B cell (primary cell): ENCODE results near the gene RCAN1. TPM values are rescaled to one million over a fixed set of nuclear protein-coding genes. Genes with fewer than 3 reads are reported as not detected.
"Not testable (repeated sequence)": the region's sequence is repeated elsewhere in the genome, so short reads cannot be mapped to it uniquely, and the experiment has no call there.

Source experiments
- ATAC-seq: fragments of 200-7000 bp; cut with Tn5 transposase; one replicate; pipeline ENCODE4 v1.10.0; 2021; ENCODE audit warnings: low read depth, mild to moderate bottlenecking, moderate number of reproducible peaks, moderate library complexity
- CTCF ChIA-PET: fragments of 350-600 bp; sonication (Branson Sonifier 250); formaldehyde crosslinking; loops from one replicate; lab custom pipeline; 2021; ENCODE audit warnings: antibody characterized with exemption, inconsistent platforms; lab: Charles Lee
- POLR2A ChIA-PET: fragments of 350-600 bp; sonication (Branson Sonifier 250); formaldehyde crosslinking; loops from one replicate; lab custom pipeline; 2021; ENCODE audit warnings: antibody characterized with exemption; lab: Charles Lee
- DNase-seq: peaks from one replicate; pipeline ENCODE4 v3.0.0; 2013
- H2AFZ ChIP-seq: 2 replicates; pipeline ENCODE4 v1.6.1; 2012; ENCODE audit warnings: mild to moderate bottlenecking, low read depth, low read length; ENCODE audit not compliant: insufficient read depth, poor library complexity, severe bottlenecking
- H3K27ac ChIP-seq, 2 donors: 1 replicate in 1 of 2; 2 replicates in 1 of 2; pipeline ENCODE4 v1.5.1; 2012 to 2013; ENCODE audit warnings: low read length in 2 of 2, mild to moderate bottlenecking in 2 of 2, moderate library complexity in 1 of 2
- H3K27me3 ChIP-seq, 4 experiments: fragments of 200-600 bp in 1 of 4; sonication (generic) in 1 of 4; replicated peaks in 1 of 4; 1 replicate in 2 of 4; 2 replicates in 2 of 4; pipeline versions ENCODE4 v1.6.1 to v1.7.0; 2013 to 2016; ENCODE audit warnings: low read length in 3 of 4, mild to moderate bottlenecking in 2 of 4, mixed read lengths in 1 of 4, moderate library complexity in 1 of 4; ENCODE audit not compliant: insufficient read depth in 4 of 4, control insufficient read depth in 3 of 4; ENCODE audit errors: control extremely low read depth in 1 of 4
- H3K36me3 ChIP-seq, 2 experiments: replicated peaks in 1 of 2; 1 replicate in 1 of 2; 2 replicates in 1 of 2; pipeline versions ENCODE4 v1.6.1 to v1.7.1; 2013; ENCODE audit warnings: low read length in 1 of 2; ENCODE audit not compliant: insufficient read depth in 2 of 2, control insufficient read depth in 1 of 2; ENCODE audit errors: control extremely low read depth in 1 of 2, extremely low read depth in 1 of 2
- H3K4me1 ChIP-seq, 2 donors: fragments of 200-600 bp in 1 of 2; sonication (generic) in 1 of 2; 1 replicate in 1 of 2; 2 replicates in 1 of 2; pipeline versions ENCODE4 v1.5.1 to v1.6.1; 2013 to 2017; ENCODE audit warnings: low read length in 2 of 2; ENCODE audit not compliant: control insufficient read depth in 2 of 2, insufficient read depth in 2 of 2
- H3K4me2 ChIP-seq: replicated peaks from 2 replicates; pipeline ENCODE3; 2012; ENCODE audit warnings: mild to moderate bottlenecking, low read depth, low read length; ENCODE audit not compliant: poor library complexity, severe bottlenecking
- H3K4me3 ChIP-seq, 5 experiments: fragments of 200-600 bp in 1 of 5; sonication (generic) in 1 of 5; 1 replicate in 3 of 5; 2 replicates in 2 of 5; pipeline versions ENCODE4 v1.5.1 to v1.7.0; 2011 to 2016; ENCODE audit warnings: low read length in 4 of 5, mild to moderate bottlenecking in 4 of 5, low read depth in 2 of 5, control low read depth in 1 of 5, moderate library complexity in 1 of 5; ENCODE audit not compliant: insufficient read depth in 1 of 5; ENCODE audit errors: control extremely low read depth in 1 of 5, extremely low read depth in 1 of 5
- H3K79me2 ChIP-seq: fragments of 200-600 bp; sonication (generic); one replicate; pipeline ENCODE4 v1.6.0; 2016; ENCODE audit warnings: low read length; ENCODE audit not compliant: control insufficient read depth, insufficient read depth
- H3K9ac ChIP-seq: fragments of 200-600 bp; sonication (generic); 2 replicates; pipeline ENCODE4 v1.6.1; 2017; ENCODE audit warnings: mild to moderate bottlenecking, low read length, moderate library complexity
- H3K9me3 ChIP-seq, 3 donors: one replicate each; pipeline versions ENCODE4 v1.6.1 to v1.7.1; 2013; ENCODE audit warnings: low read length in 2 of 3; ENCODE audit not compliant: control insufficient read depth in 2 of 3, insufficient read depth in 1 of 3; ENCODE audit errors: control extremely low read depth in 1 of 3
- H4K20me1 ChIP-seq: 2 replicates; pipeline ENCODE4 v1.6.0; 2012; ENCODE audit warnings: mild to moderate bottlenecking, low read length; ENCODE audit not compliant: insufficient read depth, control insufficient read depth, poor library complexity, severe bottlenecking
- H3K27ac Mint-ChIP-seq: one replicate; pipeline ENCODE4 v1.8.0; 2021; ENCODE audit warnings: mixed read lengths
- H3K27me3 Mint-ChIP-seq: one replicate; pipeline ENCODE4 v1.8.0; 2021; ENCODE audit warnings: mixed read lengths
- H3K4me1 Mint-ChIP-seq: one replicate; pipeline ENCODE4 v1.8.0; 2021; ENCODE audit warnings: mixed read lengths
- H3K4me3 Mint-ChIP-seq: one replicate; pipeline ENCODE4 v1.8.0; 2021; ENCODE audit warnings: mixed read lengths
- H3K9me3 Mint-ChIP-seq: one replicate; pipeline ENCODE4 v1.8.0; 2022; ENCODE audit warnings: mixed read lengths; ENCODE audit not compliant: insufficient read depth
- WGBS: methylation state at CpG from one replicate; pipeline ENCODE4 v1.1.5; 2013; ENCODE audit warnings: missing lambda C conversion rate; ENCODE audit not compliant: insufficient coverage; 5-methylcytosine and 5-hydroxymethylcytosine counted together
- intact Hi-C: fragments of 100-400 bp; cut with micrococcal nuclease; formaldehyde crosslinking; loops from one replicate; pipeline ENCODE4 v1.10.0; 2022
- polyA plus RNA-seq: library from polyadenylated mRNA; depleted of rRNA; stranded (reverse); fragments of >200 nt; gene quantifications from 2 replicates; pipeline ENCODE4 v1.2.3, GENCODE V29; 2012
- total RNA-seq, 2 donors: library from RNA; stranded (reverse); fragments of 120-200 nt in 1 of 2; gene quantifications; 1 replicate in 1 of 2; 2 replicates in 1 of 2; pipeline versions ENCODE4 v1.2.3 to v1.2.4, GENCODE V29; 2013 to 2022

The RCAN1 gene
- total and polyA plus RNA-seq, 2 donors (not counting 1 experiment from before 2014, with no cell fraction given), result 0.97 to 4.4 TPM

DNA sequence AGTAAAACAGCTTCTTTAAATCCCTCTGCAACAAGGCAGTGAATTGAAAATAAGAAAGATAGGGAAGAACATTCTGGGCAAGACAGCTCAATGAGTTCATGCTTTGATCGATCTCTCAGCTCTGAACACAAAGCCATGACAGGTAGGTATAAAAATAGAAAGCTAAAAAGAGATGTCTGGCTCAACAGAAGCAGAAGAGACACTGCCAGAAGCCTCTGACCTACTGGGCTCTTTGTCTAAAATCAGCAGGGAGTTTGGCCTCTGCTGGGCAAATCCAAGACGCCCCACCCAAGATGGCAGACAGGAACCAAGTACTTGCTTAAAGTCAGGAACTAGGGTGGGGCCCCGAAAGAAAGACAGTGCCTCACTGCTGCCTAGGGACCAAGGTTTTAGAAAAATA lies 147.6 kb downstream of the RCAN1 start:
- H3K27ac Mint-ChIP-seq, H3K9me3 Mint-ChIP-seq, H3K79me2 ChIP-seq, intact Hi-C loops, H3K27ac ChIP-seq, H4K20me1 ChIP-seq, H3K4me3 Mint-ChIP-seq, H2AFZ ChIP-seq, H3K27me3 Mint-ChIP-seq, POLR2A ChIA-PET, CTCF ChIA-PET, H3K4me1 Mint-ChIP-seq, H3K36me3 ChIP-seq, H3K4me2 ChIP-seq, H3K27me3 ChIP-seq, DNase-seq, ATAC-seq, H3K9me3 ChIP-seq, H3K4me1 ChIP-seq, H3K9ac ChIP-seq, H3K4me3 ChIP-seq: not testable (repeated sequence)
- WGBS, result no CpG with 5 or more reads among the region's 3 CpGs

Other genes starting within 250 kb of the RCAN1 start
- gene SMIM11, start 239.6 kb downstream of the RCAN1 start, total RNA-seq, result 9.2 and 10.6 TPM in 2 replicates
- 8.7 and 10.3 TPM in 2 replicates for gene SMIM11, start 239.6 kb downstream of the RCAN1 start, polyA plus RNA-seq
- not detected in 2 replicates for gene SMIM34, start 191.2 kb downstream of the RCAN1 start, total RNA-seq
- gene SMIM34, start 191.2 kb downstream of the RCAN1 start, polyA plus RNA-seq, result not detected in 2 replicates
- gene KCNE1, start 102.9 kb downstream of the RCAN1 start, total RNA-seq, result 0.17 and 0.34 TPM in 2 replicates
- 0.10 TPM in 1 of 2 replicates, not detected in the other for gene KCNE1, start 102.9 kb downstream of the RCAN1 start, polyA plus RNA-seq
- 0.07 TPM in 2 replicates for gene CLIC6, start 53.9 kb upstream of the RCAN1 start, total RNA-seq
- gene CLIC6, start 53.9 kb upstream of the RCAN1 start, polyA plus RNA-seq, result 0.01 TPM in 1 of 2 replicates, not detected in the other